Liver (tissue), 9 donors: ENCODE measurements around the gene OPA3. TPM values are rescaled to one million over a fixed set of nuclear protein-coding genes. Genes with fewer than 3 reads are reported as not detected.

ENCODE experiments used
- DNase-seq: peaks from one replicate; pipeline ENCODE4 v3.0.0-alpha.2; 2017; ENCODE audit warnings: low spot score
- H3K27ac ChIP-seq, 2 donors: one replicate each; pipeline ENCODE4 v1.7.0; 2013; ENCODE audit warnings: inconsistent platforms in 2 of 2, low read length in 2 of 2, control low read depth in 1 of 2, low read depth in 1 of 2, mild to moderate bottlenecking in 1 of 2
- H3K27me3 ChIP-seq, 4 donors: one replicate each; pipeline versions ENCODE4 v1.6.1 to v1.7.0; 2013; ENCODE audit warnings: low read length in 3 of 4, inconsistent platforms in 1 of 4, mild to moderate bottlenecking in 1 of 4, moderate library complexity in 1 of 4; ENCODE audit not compliant: control insufficient read depth in 4 of 4, insufficient read depth in 4 of 4
- H3K36me3 ChIP-seq, 4 donors: one replicate each; pipeline versions ENCODE4 v1.6.1 to v1.7.0; 2013; ENCODE audit warnings: low read length in 3 of 4, mild to moderate bottlenecking in 3 of 4, low read depth in 1 of 4, moderate library complexity in 1 of 4; ENCODE audit not compliant: control insufficient read depth in 4 of 4, insufficient read depth in 3 of 4
- H3K4me1 ChIP-seq, 4 donors: one replicate each; pipeline versions ENCODE4 v1.6.1 to v1.7.0; 2013; ENCODE audit warnings: low read length in 3 of 4, mild to moderate bottlenecking in 3 of 4, moderate library complexity in 1 of 4; ENCODE audit not compliant: control insufficient read depth in 4 of 4, insufficient read depth in 4 of 4
- H3K4me3 ChIP-seq, 3 donors: one replicate each; pipeline versions ENCODE4 v1.6.1 to v1.7.0; 2013; ENCODE audit warnings: low read length in 3 of 3, control low read depth in 1 of 3, low read depth in 1 of 3, mild to moderate bottlenecking in 1 of 3
- H3K9ac ChIP-seq, 2 donors: one replicate each; pipeline ENCODE4 v1.7.0; 2013; ENCODE audit warnings: low read length in 2 of 2, mild to moderate bottlenecking in 2 of 2, moderate library complexity in 2 of 2, control low read depth in 1 of 2, low read depth in 1 of 2
- H3K9me3 ChIP-seq, 4 donors: one replicate each; pipeline versions ENCODE4 v1.6.1 to v1.7.0; 2013; ENCODE audit warnings: low read length in 3 of 4; ENCODE audit not compliant: control insufficient read depth in 4 of 4
- EGR1 ChIP-seq, 2 donors: IDR thresholded peaks; 2 replicates each; pipeline ENCODE4 v1.6.1; 2016 to 2018; ENCODE audit warnings: antibody characterized with exemption in 2 of 2, low read depth in 2 of 2
- FOXA2 ChIP-seq: IDR thresholded peaks from 2 replicates; pipeline ENCODE4 v1.6.1; 2016; ENCODE audit warnings: antibody characterized with exemption
- HNF4A ChIP-seq, 2 donors: conservative IDR thresholded peaks; 2 replicates each; pipeline ENCODE4 v1.6.1; 2016; ENCODE audit warnings: antibody characterized with exemption in 2 of 2, mild to moderate bottlenecking in 2 of 2
- HNF4G ChIP-seq: IDR thresholded peaks from 2 replicates; pipeline ENCODE4 v1.6.1; 2016; ENCODE audit warnings: antibody characterized with exemption
- JUND ChIP-seq, 2 donors: IDR thresholded peaks; 2 replicates each; pipeline ENCODE4 v1.6.1; 2016; ENCODE audit warnings: antibody characterized with exemption in 2 of 2
- NR2F2 ChIP-seq: IDR thresholded peaks from 2 replicates; pipeline ENCODE4 v1.6.1; 2016; ENCODE audit warnings: antibody characterized with exemption
- RAD21 ChIP-seq, 2 donors: IDR thresholded peaks; 2 replicates each; pipeline ENCODE4 v1.6.1; 2016; ENCODE audit warnings: antibody characterized with exemption in 2 of 2, mild to moderate bottlenecking in 2 of 2
- RXRA ChIP-seq, 2 donors: IDR thresholded peaks; 2 replicates each; pipeline ENCODE4 v1.6.1; 2017 to 2018; ENCODE audit warnings: antibody characterized with exemption in 2 of 2, mild to moderate bottlenecking in 1 of 2
- SP1 ChIP-seq: IDR thresholded peaks from 2 replicates; pipeline ENCODE4 v1.6.1; 2018; ENCODE audit warnings: antibody characterized with exemption, mild to moderate bottlenecking
- TAF1 ChIP-seq: conservative IDR thresholded peaks from 2 replicates; pipeline ENCODE4 v1.6.1; 2016; ENCODE audit warnings: antibody characterized with exemption, mild to moderate bottlenecking
- WGBS: extraction: QIAGEN DNeasy Blood & Tissue Kit; methylation state at CpG from one replicate; pipeline ENCODE4 v1.1.7; 2013; 5-methylcytosine and 5-hydroxymethylcytosine counted together
- polyA plus RNA-seq, 2 donors: library from polyadenylated mRNA; stranded (reverse) in 1 of 2; unstranded in 1 of 2; fragments of 200-250 nt in 1 of 2; fragments of >200 nt in 1 of 2; fragmentation: Nextera tagmentation in 1 of 2; extraction: Ambion mirVana in 1 of 2; gene quantifications; one replicate each; pipeline versions ENCODE4 v1.2.1 to v1.2.3, GENCODE V29; 2013 to 2015
- total RNA-seq, 2 donors: library from RNA; depleted of rRNA; stranded (reverse); fragments of >200 nt; gene quantifications; one replicate each; pipeline ENCODE4 v1.2.3, GENCODE V29; 2014
- TF ChIP-seq, protein P1 (sequence below): fragments of 150-350 bp; IDR thresholded peaks from 2 replicates; pipeline ENCODE4 v1.5.1; 2017; ENCODE audit warnings: improper control_type of control experiment, low read depth, low read length; ENCODE audit not compliant: missing input control
- TF ChIP-seq, protein P2 (sequence below): IDR thresholded peaks from 2 replicates; pipeline ENCODE4 v1.6.1; 2016; ENCODE audit warnings: antibody characterized with exemption
- TF ChIP-seq, protein P3 (sequence below): IDR thresholded peaks from 2 replicates; pipeline ENCODE4 v1.6.1; 2016; ENCODE audit warnings: antibody characterized with exemption
- TF ChIP-seq, protein P4 (sequence below): IDR thresholded peaks from 2 replicates; pipeline ENCODE4 v1.6.1; 2016; ENCODE audit warnings: antibody characterized with exemption, mild to moderate bottlenecking
- donor health status: healthy.
- donor health status: healthy.
- donor health status: healthy.
- donor health status: healthy.
- donor health status: healthy.

The OPA3 gene
- total and polyA plus RNA-seq, 4 donors: 3.8 to 9.4 (median 6.2) TPM

DNA sequence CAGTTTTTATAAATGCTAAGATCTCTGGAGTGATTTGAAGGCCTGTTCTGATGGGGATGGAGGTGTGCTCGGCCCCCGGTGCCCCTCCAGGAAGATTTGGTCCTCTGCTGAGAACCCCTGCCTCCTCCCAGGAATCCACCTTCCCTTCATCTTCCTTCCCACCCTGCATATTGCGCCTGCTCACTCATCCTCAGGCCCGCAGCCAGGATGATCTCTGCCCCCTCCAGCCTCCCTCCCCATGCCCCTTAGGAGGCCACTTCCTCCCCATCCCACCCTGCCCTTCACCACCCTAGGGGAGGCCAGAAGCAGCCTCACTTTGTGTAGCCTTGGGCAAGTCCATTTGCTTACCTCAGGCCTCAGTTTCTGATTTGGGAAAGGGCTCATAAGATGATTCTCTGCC, 57.6 kb downstream of the OPA3 start:
- H3K27ac ChIP-seq: no peak overlapping the region
- DNase-seq: no peak
- no peak overlapping the region for H3K4me3 ChIP-seq
- no peaks in the 10 kb centered on the region for H3K9me3 ChIP-seq
- no peak for TF ChIP-seq HNF4A (conservative IDR thresholded peaks at IDR 0.05)
- TF ChIP-seq FOXA2: no peak
- TF ChIP-seq, protein P1, sequence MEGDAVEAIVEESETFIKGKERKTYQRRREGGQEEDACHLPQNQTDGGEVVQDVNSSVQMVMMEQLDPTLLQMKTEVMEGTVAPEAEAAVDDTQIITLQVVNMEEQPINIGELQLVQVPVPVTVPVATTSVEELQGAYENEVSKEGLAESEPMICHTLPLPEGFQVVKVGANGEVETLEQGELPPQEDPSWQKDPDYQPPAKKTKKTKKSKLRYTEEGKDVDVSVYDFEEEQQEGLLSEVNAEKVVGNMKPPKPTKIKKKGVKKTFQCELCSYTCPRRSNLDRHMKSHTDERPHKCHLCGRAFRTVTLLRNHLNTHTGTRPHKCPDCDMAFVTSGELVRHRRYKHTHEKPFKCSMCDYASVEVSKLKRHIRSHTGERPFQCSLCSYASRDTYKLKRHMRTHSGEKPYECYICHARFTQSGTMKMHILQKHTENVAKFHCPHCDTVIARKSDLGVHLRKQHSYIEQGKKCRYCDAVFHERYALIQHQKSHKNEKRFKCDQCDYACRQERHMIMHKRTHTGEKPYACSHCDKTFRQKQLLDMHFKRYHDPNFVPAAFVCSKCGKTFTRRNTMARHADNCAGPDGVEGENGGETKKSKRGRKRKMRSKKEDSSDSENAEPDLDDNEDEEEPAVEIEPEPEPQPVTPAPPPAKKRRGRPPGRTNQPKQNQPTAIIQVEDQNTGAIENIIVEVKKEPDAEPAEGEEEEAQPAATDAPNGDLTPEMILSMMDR: no peak
- no peak for TF ChIP-seq EGR1 (IDR thresholded peaks at IDR 0.05; ENCODE audit: low read depth in 2 of 2)
- no peak for TF ChIP-seq HNF4G
- TF ChIP-seq RXRA (IDR thresholded peaks at IDR 0.05): no peak
- TF ChIP-seq, protein P2, sequence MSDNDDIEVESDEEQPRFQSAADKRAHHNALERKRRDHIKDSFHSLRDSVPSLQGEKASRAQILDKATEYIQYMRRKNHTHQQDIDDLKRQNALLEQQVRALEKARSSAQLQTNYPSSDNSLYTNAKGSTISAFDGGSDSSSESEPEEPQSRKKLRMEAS: no peak
- no peak for TF ChIP-seq TAF1
- no peak for TF ChIP-seq JUND (IDR thresholded peaks at IDR 0.05)
- TF ChIP-seq, protein P3, sequence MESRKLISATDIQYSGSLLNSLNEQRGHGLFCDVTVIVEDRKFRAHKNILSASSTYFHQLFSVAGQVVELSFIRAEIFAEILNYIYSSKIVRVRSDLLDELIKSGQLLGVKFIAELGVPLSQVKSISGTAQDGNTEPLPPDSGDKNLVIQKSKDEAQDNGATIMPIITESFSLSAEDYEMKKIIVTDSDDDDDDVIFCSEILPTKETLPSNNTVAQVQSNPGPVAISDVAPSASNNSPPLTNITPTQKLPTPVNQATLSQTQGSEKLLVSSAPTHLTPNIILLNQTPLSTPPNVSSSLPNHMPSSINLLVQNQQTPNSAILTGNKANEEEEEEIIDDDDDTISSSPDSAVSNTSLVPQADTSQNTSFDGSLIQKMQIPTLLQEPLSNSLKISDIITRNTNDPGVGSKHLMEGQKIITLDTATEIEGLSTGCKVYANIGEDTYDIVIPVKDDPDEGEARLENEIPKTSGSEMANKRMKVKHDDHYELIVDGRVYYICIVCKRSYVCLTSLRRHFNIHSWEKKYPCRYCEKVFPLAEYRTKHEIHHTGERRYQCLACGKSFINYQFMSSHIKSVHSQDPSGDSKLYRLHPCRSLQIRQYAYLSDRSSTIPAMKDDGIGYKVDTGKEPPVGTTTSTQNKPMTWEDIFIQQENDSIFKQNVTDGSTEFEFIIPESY: no peak
- TF ChIP-seq NR2F2: no peak
- no peak for TF ChIP-seq RAD21 (IDR thresholded peaks at IDR 0.05)
- TF ChIP-seq, protein P4, sequence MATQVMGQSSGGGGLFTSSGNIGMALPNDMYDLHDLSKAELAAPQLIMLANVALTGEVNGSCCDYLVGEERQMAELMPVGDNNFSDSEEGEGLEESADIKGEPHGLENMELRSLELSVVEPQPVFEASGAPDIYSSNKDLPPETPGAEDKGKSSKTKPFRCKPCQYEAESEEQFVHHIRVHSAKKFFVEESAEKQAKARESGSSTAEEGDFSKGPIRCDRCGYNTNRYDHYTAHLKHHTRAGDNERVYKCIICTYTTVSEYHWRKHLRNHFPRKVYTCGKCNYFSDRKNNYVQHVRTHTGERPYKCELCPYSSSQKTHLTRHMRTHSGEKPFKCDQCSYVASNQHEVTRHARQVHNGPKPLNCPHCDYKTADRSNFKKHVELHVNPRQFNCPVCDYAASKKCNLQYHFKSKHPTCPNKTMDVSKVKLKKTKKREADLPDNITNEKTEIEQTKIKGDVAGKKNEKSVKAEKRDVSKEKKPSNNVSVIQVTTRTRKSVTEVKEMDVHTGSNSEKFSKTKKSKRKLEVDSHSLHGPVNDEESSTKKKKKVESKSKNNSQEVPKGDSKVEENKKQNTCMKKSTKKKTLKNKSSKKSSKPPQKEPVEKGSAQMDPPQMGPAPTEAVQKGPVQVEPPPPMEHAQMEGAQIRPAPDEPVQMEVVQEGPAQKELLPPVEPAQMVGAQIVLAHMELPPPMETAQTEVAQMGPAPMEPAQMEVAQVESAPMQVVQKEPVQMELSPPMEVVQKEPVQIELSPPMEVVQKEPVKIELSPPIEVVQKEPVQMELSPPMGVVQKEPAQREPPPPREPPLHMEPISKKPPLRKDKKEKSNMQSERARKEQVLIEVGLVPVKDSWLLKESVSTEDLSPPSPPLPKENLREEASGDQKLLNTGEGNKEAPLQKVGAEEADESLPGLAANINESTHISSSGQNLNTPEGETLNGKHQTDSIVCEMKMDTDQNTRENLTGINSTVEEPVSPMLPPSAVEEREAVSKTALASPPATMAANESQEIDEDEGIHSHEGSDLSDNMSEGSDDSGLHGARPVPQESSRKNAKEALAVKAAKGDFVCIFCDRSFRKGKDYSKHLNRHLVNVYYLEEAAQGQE: no peak
- TF ChIP-seq SP1: no peak
- 85% methylated on average over 4 of the region's 4 CpGs for WGBS
- H3K36me3 ChIP-seq: peaks cover 0 to 15% (median 4%) of the 10 kb centered on the region in 4 donors
- peaks cover 5 to 23% (median 9%) of the 10 kb centered on the region in 4 donors for H3K4me1 ChIP-seq
- H3K9ac ChIP-seq: no peak overlapping the region
- no peaks in the 10 kb centered on the region for H3K27me3 ChIP-seq

DNA sequence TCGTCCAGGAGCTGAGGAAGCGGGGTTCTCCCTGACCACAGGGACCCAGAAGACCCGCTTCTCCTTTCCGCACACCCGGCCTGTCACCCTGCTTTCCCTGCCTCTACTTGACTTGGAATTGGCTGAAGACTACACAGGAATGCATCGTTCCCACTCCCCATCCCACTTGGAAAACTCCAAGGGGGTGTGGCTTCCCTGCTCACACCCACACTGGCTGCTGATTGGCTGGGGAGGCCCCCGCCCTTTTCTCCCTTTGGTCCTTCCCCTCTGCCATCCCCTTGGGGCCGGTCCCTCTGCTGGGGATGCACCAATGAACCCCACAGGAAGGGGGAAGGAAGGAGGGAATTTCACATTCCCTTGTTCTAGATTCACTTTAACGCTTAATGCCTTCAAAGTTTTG, 58.5 kb downstream of the OPA3 start:
- DNase-seq: no peak
- Histone ChIP-seq H3K9me3 (no peaks in the 10 kb centered on the region), H3K4me3 (no peak overlapping the region), H3K9ac (no peak overlapping the region), H3K27ac (no peak overlapping the region), H3K27me3 (no peaks in the 10 kb centered on the region), H3K4me1 (peaks cover 5 to 23% (median 9%) of the 10 kb centered on the region in 4 donors), H3K36me3 (peaks cover 0 to 17% (median 4%) of the 10 kb centered on the region in 4 donors)
- 69% methylated on average over 9 of the region's 9 CpGs for WGBS
- TF ChIP-seq SP1 (peak; percentile 63), HNF4A (conservative IDR thresholded peaks at IDR 0.05) (no peak)
